ENCODE measurements around the gene DCUN1D5.

DCUN1D5 gene

DNA sequence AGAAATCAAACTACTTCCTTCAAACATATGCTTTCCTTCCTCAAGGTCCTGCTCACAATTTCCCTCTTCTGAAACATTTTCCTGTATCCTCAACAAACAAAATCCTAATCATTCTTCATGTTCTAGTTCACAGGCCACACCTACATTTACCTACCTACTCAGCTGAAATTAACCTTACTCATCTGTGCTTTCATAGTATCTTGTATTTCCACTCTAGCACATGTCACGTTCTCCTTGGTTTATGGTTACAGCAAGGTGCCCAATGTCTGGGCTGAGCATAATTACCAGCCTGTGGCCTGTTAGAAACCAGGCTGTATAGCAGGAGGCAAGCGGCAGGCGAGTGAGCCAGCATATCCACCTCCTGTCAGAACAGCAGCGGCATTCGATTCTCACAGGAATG is 13.2 kb downstream of the DCUN1D5 start:
- Mint-ChIP-seq H3K36me3 (peaks cover 42 to 50% of the 10 kb centered on the region in 2 donors), H3K27ac (no peak overlapping the region), H3K4me1 (peaks cover 8 to 14% of the 10 kb centered on the region in 2 donors), H3K9me3 (no peaks in the 10 kb centered on the region), H3K4me3 (no peak overlapping the region), H3K27me3 (no peaks in the 10 kb centered on the region)
- ATAC-seq (replicated peaks) (no peak), DNase-seq (no peak)

DNA sequence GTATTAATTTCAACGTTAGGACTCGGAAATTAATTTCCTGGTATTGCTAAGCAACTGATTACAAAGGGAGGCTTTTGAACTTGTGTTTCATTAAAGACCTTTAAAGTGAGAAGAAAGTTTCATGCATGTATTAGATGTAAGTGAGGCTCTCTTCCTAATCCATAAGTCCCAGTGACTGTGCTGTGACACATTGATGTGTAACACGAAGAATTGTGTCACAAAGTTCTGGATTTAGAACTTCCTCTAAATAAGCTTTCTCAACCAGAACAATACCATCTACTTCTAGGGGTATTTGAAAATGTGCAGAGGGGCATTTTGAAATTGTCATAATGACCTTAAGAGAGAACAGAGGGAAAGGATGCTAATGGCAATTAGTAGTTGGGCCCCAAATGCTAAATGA is 14.4 kb downstream of the DCUN1D5 start:
- Mint-ChIP-seq H3K27ac (no peak overlapping the region), H3K4me3 (no peak overlapping the region), H3K4me1 (peaks cover 8 to 14% of the 10 kb centered on the region in 2 donors), H3K36me3 (peaks cover 47 to 58% of the 10 kb centered on the region in 2 donors), H3K27me3 (no peaks in the 10 kb centered on the region), H3K9me3 (no peaks in the 10 kb centered on the region)
- DNase-seq (no peak), ATAC-seq (replicated peaks) (no peak)

DNA sequence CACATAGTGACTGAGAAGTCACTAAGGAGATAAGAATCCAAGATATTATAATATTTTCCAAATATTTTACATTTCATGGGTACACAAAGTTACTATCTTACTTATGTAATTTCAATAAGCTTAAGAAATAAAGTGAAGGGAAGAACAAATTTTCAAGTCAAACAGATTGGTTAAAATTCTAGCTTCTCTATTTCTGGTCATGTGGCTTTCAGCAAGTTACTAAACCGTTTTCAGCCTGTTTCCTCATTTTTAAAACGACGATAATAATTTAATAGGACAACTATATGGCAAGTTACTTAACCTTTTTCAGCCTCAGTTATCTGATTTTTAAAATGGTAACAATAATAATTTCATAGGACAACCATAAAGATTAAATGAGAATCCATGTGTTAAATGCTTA is 15.6 kb downstream of the DCUN1D5 start:
- H3K4me1 Mint-ChIP-seq, result peaks cover 9 to 14% of the 10 kb centered on the region in 2 donors
- H3K4me3 Mint-ChIP-seq, result no peak overlapping the region
- no peaks in the 10 kb centered on the region for H3K9me3 Mint-ChIP-seq
- no peak for DNase-seq
- no peak for ATAC-seq (replicated peaks)
- peaks cover 51 to 64% of the 10 kb centered on the region in 2 donors for H3K36me3 Mint-ChIP-seq
- H3K27me3 Mint-ChIP-seq, result no peaks in the 10 kb centered on the region
- no peak overlapping the region for H3K27ac Mint-ChIP-seq

DNA sequence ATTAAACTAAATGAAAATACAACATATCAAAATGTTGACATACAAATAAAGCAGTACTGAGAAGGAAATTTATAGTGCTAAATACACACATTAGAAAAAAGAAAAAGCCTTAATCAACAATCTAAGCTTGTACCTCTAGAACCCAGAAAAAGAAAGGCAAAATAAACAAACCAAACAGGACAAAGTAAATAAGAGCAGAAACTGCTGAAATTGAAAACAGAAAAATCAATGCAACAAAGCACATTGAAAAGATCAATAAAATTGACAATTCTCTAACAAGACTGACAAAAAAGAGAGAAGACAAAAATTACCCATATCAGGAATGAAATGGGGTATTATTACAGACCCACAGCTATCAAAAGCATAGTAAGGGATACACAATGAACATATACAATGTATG is 21.0 kb downstream of the DCUN1D5 start:
- Mint-ChIP-seq H3K9me3 (peaks cover 0 to 2% of the 10 kb centered on the region in 2 donors), H3K27me3 (no peaks in the 10 kb centered on the region), H3K4me3 (peak overlapping the region in 1 of 2 donors; percentile 36), H3K4me1 (peaks cover 28 to 35% of the 10 kb centered on the region in 2 donors), H3K27ac (no peak overlapping the region), H3K36me3 (peaks cover 55 to 71% of the 10 kb centered on the region in 2 donors)
- DNase-seq, result no peak
- no peak for ATAC-seq (replicated peaks)

DNA sequence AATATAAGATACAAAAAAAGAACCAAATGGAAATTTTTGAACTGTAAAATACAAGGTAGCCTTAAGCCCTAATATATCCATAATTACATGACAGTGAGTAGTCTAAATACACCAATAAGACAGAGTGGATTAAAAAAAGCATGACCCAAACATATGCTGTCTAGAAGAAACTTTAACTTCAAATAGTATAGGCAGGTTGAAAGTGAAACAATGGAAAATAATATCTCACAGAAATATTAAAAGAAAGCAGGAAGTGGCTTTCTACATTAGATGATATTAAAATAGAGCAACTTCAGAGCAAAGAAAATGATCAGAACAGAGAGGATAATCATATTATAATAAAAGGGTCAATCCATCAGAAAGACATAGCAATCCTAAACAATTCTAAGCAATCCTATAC is 21.8 kb downstream of the DCUN1D5 start:
- Mint-ChIP-seq H3K27ac (peak overlapping the region; percentile 17), H3K27me3 (no peaks in the 10 kb centered on the region), H3K4me1 (peaks cover 28 to 35% of the 10 kb centered on the region in 2 donors), H3K36me3 (peaks cover 54 to 70% of the 10 kb centered on the region in 2 donors), H3K9me3 (peaks cover 0 to 2% of the 10 kb centered on the region in 2 donors), H3K4me3 (peak overlapping the region in 1 of 2 donors; percentile 36)
- DNase-seq (no peak), ATAC-seq (replicated peaks) (peak; percentile 56 to 58)

DNA sequence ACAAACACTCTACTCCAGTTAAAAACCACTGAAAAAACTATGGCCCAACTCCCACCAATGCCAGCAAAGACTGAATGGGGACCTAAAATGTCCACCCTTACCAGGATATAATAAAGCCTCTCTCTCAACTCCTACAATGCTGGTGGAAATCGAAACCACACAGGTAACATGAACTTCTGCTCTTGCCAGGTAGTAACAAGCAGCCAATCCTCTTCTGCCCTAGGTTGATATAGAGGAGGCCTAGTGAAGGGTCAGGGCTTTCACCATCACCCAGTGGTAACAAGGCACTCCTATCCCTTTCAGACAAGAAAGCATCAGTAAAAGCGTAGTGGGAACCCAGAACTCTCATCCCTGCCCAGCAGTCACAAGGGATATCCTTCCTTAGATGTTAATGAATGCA is 22.6 kb downstream of the DCUN1D5 start:
- Mint-ChIP-seq H3K9me3 (peaks cover 0 to 2% of the 10 kb centered on the region in 2 donors), H3K27ac (peak overlapping the region; percentile 37), H3K27me3 (no peaks in the 10 kb centered on the region), H3K36me3 (peaks cover 50 to 63% of the 10 kb centered on the region in 2 donors), H3K4me3 (no peak overlapping the region), H3K4me1 (peaks cover 28 to 35% of the 10 kb centered on the region in 2 donors)
- ATAC-seq (replicated peaks) (no peak), DNase-seq (no peak)

DNA sequence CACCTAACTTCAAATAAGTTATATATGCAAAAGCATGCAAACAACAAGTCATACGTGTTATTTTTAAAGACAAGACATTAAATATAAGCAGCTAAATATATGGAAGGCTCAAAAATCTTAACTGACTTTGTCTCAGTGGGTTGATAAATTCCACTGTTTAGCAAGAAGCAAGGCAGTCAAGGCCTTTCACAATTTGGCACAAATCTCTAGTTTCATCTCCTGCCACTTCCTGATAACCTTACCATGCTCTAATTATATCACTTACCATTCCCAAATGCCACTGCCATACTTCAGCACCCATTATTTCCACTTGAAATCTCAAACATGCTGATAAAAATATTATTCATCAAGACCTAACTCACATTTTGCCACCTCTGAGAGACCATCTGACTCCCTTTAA is 24.8 kb downstream of the DCUN1D5 start:
- H3K9me3 Mint-ChIP-seq, result peaks cover 0 to 2% of the 10 kb centered on the region in 2 donors
- ATAC-seq (replicated peaks) (no peak), DNase-seq (no peak)
- no peaks in the 10 kb centered on the region for H3K27me3 Mint-ChIP-seq
- H3K27ac Mint-ChIP-seq, result no peak overlapping the region
- H3K36me3 Mint-ChIP-seq, result peaks cover 45 to 57% of the 10 kb centered on the region in 2 donors
- no peak overlapping the region for H3K4me3 Mint-ChIP-seq
- peaks cover 24 to 35% of the 10 kb centered on the region in 2 donors for H3K4me1 Mint-ChIP-seq

DNA sequence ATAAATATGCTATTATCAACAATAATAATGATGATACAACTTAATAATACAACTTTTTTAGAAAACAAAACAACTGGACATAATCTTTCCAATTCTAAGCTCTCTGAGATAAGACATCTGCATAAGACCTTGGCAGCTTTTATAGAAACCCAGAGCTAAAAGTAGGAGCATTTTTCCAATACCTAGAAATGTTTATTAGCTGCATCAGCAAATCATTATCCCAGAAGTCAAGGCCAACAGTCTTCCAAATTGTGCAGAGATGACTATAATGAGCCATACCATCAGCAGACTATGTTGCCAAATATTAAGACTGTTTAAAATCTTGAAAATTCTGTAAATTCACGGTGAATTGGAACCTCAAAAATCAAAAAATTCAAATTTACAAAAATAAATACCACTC is 30.3 kb downstream of the DCUN1D5 start:
- no peaks in the 10 kb centered on the region for H3K9me3 Mint-ChIP-seq
- H3K36me3 Mint-ChIP-seq, result peaks cover 19 to 22% of the 10 kb centered on the region in 2 donors
- no peak for ATAC-seq (replicated peaks)

DNA sequence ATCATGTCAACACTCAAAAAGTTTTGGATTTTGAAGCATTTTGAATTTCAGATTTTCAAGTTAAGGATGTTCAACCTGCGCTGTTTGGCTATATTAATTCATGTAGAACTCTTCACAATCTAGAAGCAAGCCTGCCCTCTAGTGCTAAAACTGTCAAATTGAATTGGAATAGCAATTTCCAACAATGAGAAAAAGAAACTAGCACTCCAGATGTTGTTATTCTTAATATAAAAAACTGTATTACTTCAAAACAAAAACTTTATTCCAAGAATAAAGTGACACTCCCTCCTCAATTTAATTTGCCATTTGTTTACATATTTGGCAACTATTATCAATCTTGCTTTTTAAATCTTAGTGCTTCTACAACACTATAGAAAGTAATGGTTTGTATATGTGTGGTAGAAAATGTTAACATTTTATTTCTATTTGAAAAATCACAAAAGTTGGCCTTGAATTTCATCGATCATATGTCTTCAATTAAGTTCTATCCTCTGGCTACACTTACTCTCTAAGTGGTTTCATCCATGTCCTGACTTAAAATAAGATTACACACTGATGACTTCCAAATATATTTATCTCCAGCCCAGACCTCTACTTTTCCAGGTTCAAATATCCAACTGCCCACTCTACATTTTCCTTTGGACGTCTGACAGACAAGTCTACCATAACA is 36.6 kb downstream of the DCUN1D5 start:
- no peak overlapping the region for H3K27ac Mint-ChIP-seq
- H3K9me3 Mint-ChIP-seq, result no peaks in the 10 kb centered on the region
- ATAC-seq (replicated peaks), result peak in 1 of 2 donors; percentile 44
- peaks cover 0 to 5% of the 10 kb centered on the region in 2 donors for H3K36me3 Mint-ChIP-seq
- no peaks in the 10 kb centered on the region for H3K27me3 Mint-ChIP-seq
- DNase-seq, result no peak
- no peak overlapping the region for H3K4me3 Mint-ChIP-seq
- no peaks in the 10 kb centered on the region for H3K4me1 Mint-ChIP-seq

More for the DNA sequence above, 30.3 kb downstream of the DCUN1D5 start:
- no peak overlapping the region for H3K27ac Mint-ChIP-seq
- H3K27me3 Mint-ChIP-seq, result no peaks in the 10 kb centered on the region
- no peak overlapping the region for H3K4me3 Mint-ChIP-seq
- DNase-seq, result no peak
- no peaks in the 10 kb centered on the region for H3K4me1 Mint-ChIP-seq

DNA sequence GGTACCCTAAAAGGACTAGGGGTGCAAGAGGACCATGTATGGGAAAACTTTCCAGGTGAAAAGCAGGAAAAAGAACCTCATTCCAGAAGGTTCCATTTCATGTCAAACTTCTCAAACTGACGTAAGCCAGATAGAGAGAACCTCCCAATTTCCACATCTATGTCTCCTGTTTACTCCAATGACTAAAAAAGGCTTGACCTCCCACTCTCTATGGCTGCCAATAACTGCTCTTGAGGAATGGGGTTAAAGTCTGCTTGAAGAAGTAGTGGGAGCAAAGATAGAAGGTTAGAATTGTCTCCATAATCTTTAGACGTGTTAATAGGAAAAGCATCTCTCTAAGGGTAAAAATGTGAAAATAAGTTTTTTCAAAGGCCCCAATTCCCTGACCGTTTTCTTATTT is 38.0 kb downstream of the DCUN1D5 start:
- DNase-seq, result no peak
- Mint-ChIP-seq H3K27me3 (no peaks in the 10 kb centered on the region), H3K36me3 (peaks cover 0 to 5% of the 10 kb centered on the region in 2 donors), H3K9me3 (no peaks in the 10 kb centered on the region), H3K27ac (no peak overlapping the region), H3K4me3 (no peak overlapping the region), H3K4me1 (no peaks in the 10 kb centered on the region)
- no peak for ATAC-seq (replicated peaks)

DNA sequence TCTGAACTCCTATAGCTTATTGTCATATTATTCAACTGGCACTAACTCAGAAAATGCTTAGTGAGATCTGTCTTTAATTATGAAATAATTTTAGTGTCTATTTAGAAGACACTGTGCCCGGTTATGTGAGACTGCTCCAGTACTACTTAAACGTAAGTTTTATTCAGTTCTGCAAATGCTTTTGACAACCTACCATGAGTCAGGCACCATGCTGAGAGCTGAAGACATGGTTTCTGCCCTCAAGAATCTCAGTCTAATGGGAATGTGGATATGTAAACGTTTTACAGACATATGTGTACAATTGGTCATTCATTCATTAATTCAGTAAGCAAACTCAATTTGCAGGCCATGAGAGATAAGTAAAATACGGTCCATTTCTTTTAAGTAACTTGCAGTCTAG is 40.0 kb downstream of the DCUN1D5 start:
- no peak overlapping the region for H3K4me3 Mint-ChIP-seq
- no peak for DNase-seq
- no peaks in the 10 kb centered on the region for H3K27me3 Mint-ChIP-seq
- no peak for ATAC-seq (replicated peaks)
- H3K36me3 Mint-ChIP-seq, result peaks cover 0 to 5% of the 10 kb centered on the region in 2 donors
- H3K9me3 Mint-ChIP-seq, result no peaks in the 10 kb centered on the region
- H3K27ac Mint-ChIP-seq, result no peak overlapping the region
- H3K4me1 Mint-ChIP-seq, result no peaks in the 10 kb centered on the region

DNA sequence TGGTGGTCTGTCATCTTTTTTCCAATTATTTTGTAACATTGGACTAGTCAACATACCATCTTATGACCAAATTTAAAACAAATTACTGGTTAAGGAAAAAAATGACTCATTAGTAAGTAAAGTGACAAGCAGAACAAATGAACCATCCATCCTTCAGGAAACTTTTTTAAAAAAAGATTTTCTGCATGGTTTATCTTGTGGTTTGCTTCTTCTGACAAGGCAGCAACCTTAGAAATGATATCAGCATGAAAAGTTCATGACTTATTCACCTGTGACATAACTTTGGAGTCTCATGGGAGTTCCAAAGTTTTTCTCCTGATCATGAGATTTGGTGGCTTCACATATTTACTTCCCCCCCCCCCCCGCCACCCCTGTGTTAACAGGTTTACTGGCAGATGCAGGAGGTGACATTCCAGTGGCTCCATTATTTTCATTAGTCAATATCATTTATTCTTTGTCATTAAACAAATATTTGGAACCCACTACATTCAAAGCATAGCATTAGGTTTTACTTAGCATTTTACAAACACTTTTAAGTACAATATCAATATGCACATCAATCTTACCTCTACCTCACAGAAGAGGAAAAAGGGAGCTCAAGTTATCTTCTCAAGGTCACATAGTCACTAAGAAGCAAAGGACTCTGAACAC is 40.7 kb downstream of the DCUN1D5 start:
- Mint-ChIP-seq H3K4me1 (no peaks in the 10 kb centered on the region), H3K4me3 (no peak overlapping the region), H3K9me3 (no peaks in the 10 kb centered on the region), H3K36me3 (peaks cover 0 to 5% of the 10 kb centered on the region in 2 donors), H3K27me3 (peaks cover 0 to 5% of the 10 kb centered on the region in 2 donors), H3K27ac (no peak overlapping the region)
- DNase-seq, result no peak
- peak in 1 of 2 donors; percentile 34 for ATAC-seq (replicated peaks)

DNA sequence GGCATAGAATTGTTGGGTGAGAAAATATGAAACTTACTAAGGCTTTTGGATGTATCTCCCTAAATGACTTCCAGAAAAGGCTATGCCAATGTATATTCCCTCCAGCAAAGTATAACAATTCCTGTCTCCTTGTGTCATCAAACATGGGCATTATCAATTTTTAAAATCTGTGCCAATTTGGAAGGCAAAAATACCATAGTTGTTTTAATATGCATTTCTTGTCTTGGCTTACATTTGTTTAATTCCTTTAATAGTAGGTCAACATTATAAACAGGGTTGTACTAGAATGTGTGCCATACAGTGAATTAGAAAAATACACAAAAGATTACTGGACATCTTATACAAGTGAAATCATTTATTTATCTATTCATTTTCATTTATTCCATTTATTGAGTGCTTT is 41.6 kb downstream of the DCUN1D5 start:
- Mint-ChIP-seq H3K27me3 (peaks cover 0 to 7% of the 10 kb centered on the region in 2 donors), H3K9me3 (no peaks in the 10 kb centered on the region), H3K27ac (no peak overlapping the region), H3K36me3 (peaks cover 0 to 5% of the 10 kb centered on the region in 2 donors), H3K4me3 (no peak overlapping the region), H3K4me1 (no peaks in the 10 kb centered on the region)
- ATAC-seq (replicated peaks) (no peak), DNase-seq (no peak)

DNA sequence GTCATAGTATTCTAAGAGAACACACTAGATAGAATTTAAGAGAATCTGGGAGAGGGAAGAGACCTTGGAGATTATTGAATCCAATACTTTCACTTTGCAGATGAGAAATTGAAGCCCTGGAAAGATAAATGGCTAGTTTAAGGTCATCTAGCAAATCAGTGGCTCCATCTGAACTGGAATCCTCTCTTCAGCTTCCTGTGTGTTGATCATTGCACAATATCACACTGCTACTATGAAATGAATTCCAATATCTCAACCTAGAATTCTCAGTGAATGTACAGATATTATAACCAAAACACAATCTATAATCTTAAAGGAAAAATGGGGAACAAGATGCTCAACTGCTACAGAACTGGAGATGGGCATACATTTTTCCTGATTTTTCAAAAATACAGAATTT is 44.1 kb downstream of the DCUN1D5 start:
- peaks cover 0 to 10% of the 10 kb centered on the region in 2 donors for H3K27me3 Mint-ChIP-seq
- DNase-seq, result no peak
- H3K4me1 Mint-ChIP-seq, result no peaks in the 10 kb centered on the region
- no peak for ATAC-seq (replicated peaks)
- no peaks in the 10 kb centered on the region for H3K9me3 Mint-ChIP-seq
- no peak overlapping the region for H3K27ac Mint-ChIP-seq
- H3K36me3 Mint-ChIP-seq, result peaks cover 0 to 5% of the 10 kb centered on the region in 2 donors
- H3K4me3 Mint-ChIP-seq, result no peak overlapping the region

Data from stimulated activated naive B cell treated with anti-CD40 and anti-IgM and Interleukin-4, amounts not matched to agents 10 μg/mL and 1 μg/mL and 100 μg/mL, for 72 hours (primary cell).